HUES6 (cell line): ENCODE measurements around the gene TNFSF11.

Source experiments
- H3K27ac ChIP-seq: 2 replicates; pipeline ENCODE4 v1.7.0; 2013; ENCODE audit warnings: low read depth, mild to moderate bottlenecking, low read length, inconsistent platforms
- H3K27me3 ChIP-seq: 2 replicates; pipeline ENCODE4 v1.6.1; 2013; ENCODE audit warnings: low read length; ENCODE audit not compliant: control insufficient read depth, insufficient read depth
- H3K36me3 ChIP-seq: 2 replicates; pipeline ENCODE4 v1.6.1; 2013; ENCODE audit warnings: low read length; ENCODE audit not compliant: control insufficient read depth, insufficient read depth
- H3K4me1 ChIP-seq: 2 replicates; pipeline ENCODE4 v1.6.1; 2013; ENCODE audit warnings: low read length; ENCODE audit not compliant: control insufficient read depth, insufficient read depth
- H3K4me3 ChIP-seq: 2 replicates; pipeline ENCODE4 v1.5.1; 2013; ENCODE audit warnings: low read depth, low read length
- H3K9ac ChIP-seq: one replicate; pipeline ENCODE4 v1.6.1; 2013; ENCODE audit warnings: mild to moderate bottlenecking, low read length
- H3K9me3 ChIP-seq: 2 replicates; pipeline ENCODE4 v1.6.1; 2013; ENCODE audit warnings: low read depth, low read length; ENCODE audit not compliant: control insufficient read depth, insufficient read depth

TNFSF11 gene

DNA sequence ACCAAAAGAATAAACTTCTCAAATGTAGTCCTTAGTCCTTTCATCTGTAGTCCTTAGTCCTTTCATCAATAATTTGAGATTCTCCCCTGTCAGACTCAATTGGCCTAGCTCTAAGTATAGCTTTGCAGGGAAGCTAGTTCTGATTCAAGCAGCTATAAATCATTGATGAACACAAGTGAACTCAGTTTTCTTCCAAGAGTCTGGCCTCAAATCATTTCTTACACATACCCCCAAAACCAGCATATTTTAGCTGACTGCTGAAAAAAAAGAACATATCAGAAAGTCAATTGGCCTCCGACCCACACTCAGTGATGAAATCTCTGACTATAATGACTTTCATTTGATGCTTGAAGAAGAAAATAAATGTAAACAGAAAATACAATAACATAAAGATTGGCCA lies 64.9 kb downstream of the TNFSF11 start:
- H3K36me3 ChIP-seq, result no peaks in the 10 kb centered on the region
- no peaks in the 10 kb centered on the region for H3K4me1 ChIP-seq
- no peak overlapping the region for H3K9ac ChIP-seq
- no peak overlapping the region for H3K27ac ChIP-seq
- H3K9me3 ChIP-seq, result peaks cover 2% of the 10 kb centered on the region; the same call in 1 of the 2 replicates
- no peaks in the 10 kb centered on the region for H3K27me3 ChIP-seq
- H3K4me3 ChIP-seq, result no peak overlapping the region

DNA sequence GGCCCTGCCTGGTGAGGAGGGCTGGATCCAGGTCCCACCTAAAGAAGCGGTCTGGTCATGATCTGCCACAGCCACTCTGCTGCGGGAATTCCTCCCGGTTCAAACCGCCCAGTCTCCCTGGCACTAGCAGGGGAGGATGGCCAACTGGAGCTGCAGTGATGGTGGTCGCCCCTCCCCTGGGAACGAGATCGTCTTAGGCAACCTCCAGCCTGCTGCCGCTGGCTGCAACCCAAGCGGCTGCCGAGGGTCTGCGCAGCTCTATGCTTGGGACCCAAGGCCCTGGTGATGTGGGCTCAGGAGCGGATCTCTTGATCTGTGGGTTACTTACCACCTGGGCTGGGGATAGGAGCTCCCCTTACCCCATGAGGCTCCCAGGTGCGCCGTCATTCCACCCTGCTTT lies 69.1 kb downstream of the TNFSF11 start:
- Histone ChIP-seq H3K36me3 (no peaks in the 10 kb centered on the region), H3K27ac (no peak overlapping the region), H3K4me3 (no peak overlapping the region), H3K4me1 (no peaks in the 10 kb centered on the region), H3K27me3 (no peaks in the 10 kb centered on the region), H3K9me3 (peaks cover 2% of the 10 kb centered on the region; the same call in 1 of the 2 replicates), H3K9ac (no peak overlapping the region)

DNA sequence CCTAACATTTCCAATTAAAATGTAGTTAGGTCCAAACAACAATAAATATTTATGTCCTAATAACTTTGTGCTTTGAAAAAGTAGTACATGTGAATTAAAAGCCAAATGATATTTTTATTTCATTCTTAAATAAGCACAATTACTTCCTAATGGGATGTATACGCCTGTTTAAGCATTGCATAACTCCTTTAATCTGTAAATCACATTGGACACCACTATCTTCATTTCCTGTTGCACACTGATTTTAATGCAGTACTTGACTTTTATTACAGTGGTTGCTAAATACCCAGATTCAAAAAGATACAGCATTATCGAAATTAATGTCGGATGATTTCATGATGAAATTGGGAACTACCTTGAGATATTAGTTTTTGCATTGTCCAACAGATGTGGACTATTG lies 70.9 kb downstream of the TNFSF11 start:
- H3K9ac ChIP-seq, result no peak overlapping the region
- H3K27ac ChIP-seq, result no peak overlapping the region
- no peak overlapping the region for H3K4me3 ChIP-seq
- no peaks in the 10 kb centered on the region for H3K4me1 ChIP-seq
- peaks cover 2% of the 10 kb centered on the region; the same call in 1 of the 2 replicates for H3K9me3 ChIP-seq
- no peaks in the 10 kb centered on the region for H3K36me3 ChIP-seq
- no peaks in the 10 kb centered on the region for H3K27me3 ChIP-seq

DNA sequence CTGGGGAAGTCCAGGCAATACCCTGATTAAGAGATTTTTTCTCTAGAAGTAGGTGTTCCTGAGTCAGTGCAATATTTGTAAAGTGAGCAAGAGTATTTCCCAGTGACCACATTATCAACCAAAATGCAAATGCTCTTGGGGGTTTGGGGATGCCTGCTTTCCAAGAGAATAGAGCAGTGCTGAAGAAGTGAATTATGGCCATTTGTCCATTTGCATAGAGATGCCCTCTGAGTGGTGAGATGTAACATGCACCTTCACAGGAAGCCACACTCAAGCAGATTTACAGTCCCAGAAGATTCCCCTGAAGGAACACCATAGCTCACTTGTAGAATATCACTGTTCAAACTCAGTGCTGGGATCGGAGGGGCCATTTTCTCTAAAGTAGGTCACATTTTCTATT lies 71.8 kb downstream of the TNFSF11 start:
- Histone ChIP-seq H3K4me1 (no peaks in the 10 kb centered on the region), H3K4me3 (no peak overlapping the region), H3K9ac (no peak overlapping the region), H3K36me3 (no peaks in the 10 kb centered on the region), H3K9me3 (no peaks in the 10 kb centered on the region), H3K27me3 (no peaks in the 10 kb centered on the region), H3K27ac (no peak overlapping the region)

DNA sequence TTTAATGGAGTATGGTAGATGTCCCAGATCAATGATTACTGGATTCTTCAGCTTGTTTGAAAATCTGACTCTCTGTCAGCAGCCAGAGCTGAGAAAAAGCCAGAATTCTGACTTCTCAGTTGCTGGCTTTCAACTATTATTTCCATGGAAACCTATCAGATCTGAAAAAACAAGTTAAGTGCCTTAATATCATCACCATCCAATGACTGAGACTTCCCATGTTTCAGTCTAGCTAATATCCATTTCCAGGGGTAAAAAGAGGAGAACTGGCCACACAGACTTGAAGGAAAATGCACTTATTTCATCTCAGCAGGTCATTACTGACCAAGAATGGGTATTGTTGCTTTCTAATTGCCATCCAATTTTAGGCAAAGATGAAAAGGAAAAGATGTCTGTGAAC lies 75.2 kb downstream of the TNFSF11 start:
- Histone ChIP-seq H3K27ac (no peak overlapping the region), H3K4me3 (no peak overlapping the region), H3K4me1 (no peaks in the 10 kb centered on the region), H3K27me3 (no peaks in the 10 kb centered on the region), H3K9me3 (no peaks in the 10 kb centered on the region), H3K36me3 (no peaks in the 10 kb centered on the region), H3K9ac (no peak overlapping the region)

DNA sequence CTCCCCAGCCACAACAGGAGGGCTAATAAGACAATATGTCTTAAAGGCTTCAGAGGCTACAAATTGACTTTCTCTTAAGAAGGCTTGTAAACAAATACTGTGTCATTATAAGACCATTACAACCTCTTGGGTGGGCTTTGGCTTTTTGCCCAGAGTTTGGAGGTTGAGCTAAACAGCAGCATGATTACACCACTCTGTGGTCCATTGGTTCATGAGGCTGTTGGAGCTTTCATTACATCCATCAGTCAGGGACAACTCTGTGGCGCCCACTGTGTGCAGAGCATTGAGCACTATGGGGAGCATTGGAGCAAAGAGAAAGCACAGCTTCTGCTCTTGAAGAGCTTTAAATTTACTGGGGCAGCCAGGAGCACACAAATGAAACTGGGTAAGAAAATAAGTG lies 75.9 kb downstream of the TNFSF11 start:
- Histone ChIP-seq H3K4me3 (no peak overlapping the region), H3K36me3 (no peaks in the 10 kb centered on the region), H3K4me1 (no peaks in the 10 kb centered on the region), H3K9ac (no peak overlapping the region), H3K27ac (no peak overlapping the region), H3K9me3 (no peaks in the 10 kb centered on the region), H3K27me3 (no peaks in the 10 kb centered on the region)

DNA sequence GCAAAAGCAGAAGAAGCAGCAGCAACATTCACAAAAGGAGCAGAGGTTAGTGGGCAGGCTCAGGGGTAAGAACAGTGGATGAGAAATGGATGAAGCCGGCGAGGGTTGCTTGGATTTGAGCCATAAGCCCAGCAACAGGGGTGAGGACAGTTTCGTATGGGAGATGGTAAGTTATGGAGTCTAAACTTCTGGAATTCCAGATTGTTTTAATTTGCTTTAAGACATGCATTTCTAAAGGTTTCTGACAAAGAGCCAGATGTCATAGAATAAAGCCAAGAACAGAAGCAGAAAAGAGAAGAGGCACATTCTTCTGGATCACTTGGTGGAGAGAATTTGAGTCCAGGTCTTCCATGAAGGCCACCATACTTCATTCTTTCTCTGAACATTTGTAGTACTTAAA lies 76.6 kb downstream of the TNFSF11 start:
- no peaks in the 10 kb centered on the region for H3K9me3 ChIP-seq

DNA sequence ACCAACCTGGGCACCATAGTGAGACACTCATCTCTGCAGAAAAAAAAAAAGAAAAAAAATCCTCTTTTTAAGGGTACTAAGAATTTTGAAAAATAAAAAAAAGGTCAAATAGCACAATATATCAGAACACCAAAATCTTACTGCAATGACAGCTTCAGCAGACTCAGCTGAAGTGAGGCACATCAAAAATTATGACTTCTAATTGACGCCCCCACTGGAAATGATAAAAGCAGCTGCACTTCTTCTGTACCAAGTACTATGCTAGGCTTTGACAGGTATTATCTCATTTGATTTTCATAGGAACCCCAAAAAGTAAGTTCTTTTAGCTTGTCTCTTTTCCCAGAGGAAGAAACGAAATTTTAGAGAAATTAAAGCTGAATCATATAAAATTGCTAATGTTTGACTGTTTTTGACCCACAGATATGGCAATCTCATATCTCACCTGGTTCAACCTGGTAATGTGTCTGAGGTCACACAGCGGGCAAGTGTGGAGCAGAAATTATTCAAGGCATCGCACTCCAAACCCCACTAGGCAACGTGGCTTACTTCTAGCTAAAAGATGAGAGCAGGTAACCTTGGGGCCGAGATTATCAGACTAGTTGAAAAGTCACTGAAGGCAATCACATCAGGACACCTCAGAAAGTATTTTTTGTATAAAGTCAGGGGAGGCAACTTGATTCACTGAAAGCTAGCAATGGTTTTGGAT lies 78.1 kb downstream of the TNFSF11 start:
- H3K4me3 ChIP-seq, result no peak overlapping the region
- no peak overlapping the region for H3K9ac ChIP-seq
- no peaks in the 10 kb centered on the region for H3K27me3 ChIP-seq
- no peak overlapping the region for H3K27ac ChIP-seq
- no peaks in the 10 kb centered on the region for H3K36me3 ChIP-seq
- peaks cover 19% of the 10 kb centered on the region for H3K4me1 ChIP-seq
- no peaks in the 10 kb centered on the region for H3K9me3 ChIP-seq

More for the DNA sequence above, 76.6 kb downstream of the TNFSF11 start:
- H3K27me3 ChIP-seq, result no peaks in the 10 kb centered on the region
- H3K4me1 ChIP-seq, result peaks cover 3% of the 10 kb centered on the region; the same call in 1 of the 2 replicates
- H3K27ac ChIP-seq, result no peak overlapping the region
- H3K36me3 ChIP-seq, result no peaks in the 10 kb centered on the region
- no peak overlapping the region for H3K9ac ChIP-seq
- no peak overlapping the region for H3K4me3 ChIP-seq

DNA sequence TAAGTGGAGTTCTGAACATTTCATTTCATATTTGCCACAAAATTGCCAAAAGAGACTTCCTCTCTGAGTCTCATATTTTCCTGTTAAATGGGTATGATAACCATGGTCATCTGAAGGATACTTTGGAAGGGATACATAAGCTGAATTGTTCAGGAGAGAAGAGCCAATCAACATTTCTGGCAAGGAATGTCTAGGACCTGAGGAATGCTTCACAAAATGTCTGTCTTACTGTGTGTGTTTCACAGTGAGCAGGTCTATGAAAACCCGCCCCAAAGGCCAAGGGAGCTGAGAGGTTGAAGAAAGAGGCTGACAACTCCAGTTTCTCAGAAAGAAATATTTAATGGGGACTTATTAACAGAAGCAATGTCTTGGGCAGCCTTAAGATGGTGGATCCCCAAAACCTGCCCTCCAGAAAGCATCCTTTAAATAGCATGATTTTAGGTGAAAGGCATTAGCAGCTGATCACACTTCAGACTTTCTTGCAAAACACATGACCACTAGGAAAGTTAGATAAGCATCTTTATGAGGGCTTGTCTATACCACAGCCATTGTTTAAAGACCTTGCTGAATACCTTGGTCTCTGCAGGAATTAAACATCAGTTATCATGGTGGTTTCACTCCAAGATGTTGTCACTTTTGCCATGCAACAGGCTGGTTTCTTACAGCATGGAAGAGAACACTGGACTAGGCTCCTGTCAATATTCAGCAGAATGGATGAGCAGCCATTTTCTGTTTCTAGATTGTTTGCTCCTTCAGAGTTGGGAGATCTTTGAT lies 78.9 kb downstream of the TNFSF11 start:
- no peak overlapping the region for H3K27ac ChIP-seq
- H3K4me1 ChIP-seq, result peaks cover 20% of the 10 kb centered on the region
- no peaks in the 10 kb centered on the region for H3K9me3 ChIP-seq
- no peak overlapping the region for H3K4me3 ChIP-seq
- no peak overlapping the region for H3K9ac ChIP-seq
- no peaks in the 10 kb centered on the region for H3K36me3 ChIP-seq
- no peaks in the 10 kb centered on the region for H3K27me3 ChIP-seq

DNA sequence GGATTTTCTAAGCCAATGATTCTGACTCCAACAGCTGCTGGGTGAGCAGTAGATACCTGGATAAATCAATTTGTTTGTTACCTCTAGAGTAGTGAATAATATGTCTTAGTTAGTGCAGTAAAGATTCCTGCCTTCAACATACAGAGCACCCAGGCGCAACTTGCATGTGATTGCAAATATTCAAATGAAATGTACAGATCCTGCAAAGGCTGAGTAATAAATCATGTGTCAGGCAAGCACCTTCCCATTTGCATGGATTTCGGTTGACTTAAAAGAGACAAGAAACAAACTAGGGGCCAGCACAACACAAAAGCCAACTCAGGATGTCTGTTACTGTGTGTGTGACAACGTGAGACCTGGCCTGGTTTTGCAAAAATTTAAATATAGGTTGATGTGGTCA lies 79.7 kb downstream of the TNFSF11 start:
- H3K9ac ChIP-seq, result no peak overlapping the region
- H3K9me3 ChIP-seq, result no peaks in the 10 kb centered on the region
- H3K27ac ChIP-seq, result no peak overlapping the region
- H3K4me3 ChIP-seq, result no peak overlapping the region
- peaks cover 20% of the 10 kb centered on the region for H3K4me1 ChIP-seq
- H3K36me3 ChIP-seq, result no peaks in the 10 kb centered on the region
- no peaks in the 10 kb centered on the region for H3K27me3 ChIP-seq

DNA sequence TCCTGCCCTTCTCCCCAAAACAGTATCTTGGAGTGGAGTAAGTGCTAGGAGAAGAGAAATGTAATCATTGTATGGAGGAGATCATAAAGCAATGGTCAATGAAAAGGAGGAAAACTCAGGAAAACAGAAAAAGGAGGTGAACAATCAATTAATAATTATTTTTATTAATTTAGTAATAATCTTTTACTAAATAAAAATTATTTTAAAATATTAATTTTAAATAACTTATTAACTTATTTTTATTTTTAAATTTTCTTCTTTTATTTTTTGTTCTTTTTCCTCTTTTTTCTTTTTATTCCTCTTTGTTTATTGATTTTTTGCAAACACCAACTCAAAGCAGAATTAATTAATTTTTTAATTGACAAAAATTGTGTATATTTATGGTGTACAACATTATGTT lies 80.3 kb downstream of the TNFSF11 start:
- no peaks in the 10 kb centered on the region for H3K27me3 ChIP-seq
- H3K9ac ChIP-seq, result no peak overlapping the region
- H3K36me3 ChIP-seq, result no peaks in the 10 kb centered on the region
- no peak overlapping the region for H3K27ac ChIP-seq
- H3K4me3 ChIP-seq, result no peak overlapping the region
- no peaks in the 10 kb centered on the region for H3K9me3 ChIP-seq
- H3K4me1 ChIP-seq, result peaks cover 20% of the 10 kb centered on the region
